HG03432 (cell line): ENCODE data around the gene METTL26.
A peak's percentile ranks its signal among the peaks of the same experiment; 100 is the strongest.

ENCODE experiments used
- ATAC-seq: cut with Tn5 transposase; IDR thresholded peaks from one replicate; pipeline ENCODE4 v1.9.1; 2021; ENCODE audit warnings: mild to moderate bottlenecking, moderate library complexity; ENCODE audit not compliant: unreplicated experiment

Gene METTL26

GRCh38 chr16:636206-637080 is at the start of gene METTL26:
Gene METTL26 (minus strand): TSS chr16:636305. CDS start chr16:636290, 15 bp downstream.
- ATAC-seq: peak; percentile 66

DNA sequence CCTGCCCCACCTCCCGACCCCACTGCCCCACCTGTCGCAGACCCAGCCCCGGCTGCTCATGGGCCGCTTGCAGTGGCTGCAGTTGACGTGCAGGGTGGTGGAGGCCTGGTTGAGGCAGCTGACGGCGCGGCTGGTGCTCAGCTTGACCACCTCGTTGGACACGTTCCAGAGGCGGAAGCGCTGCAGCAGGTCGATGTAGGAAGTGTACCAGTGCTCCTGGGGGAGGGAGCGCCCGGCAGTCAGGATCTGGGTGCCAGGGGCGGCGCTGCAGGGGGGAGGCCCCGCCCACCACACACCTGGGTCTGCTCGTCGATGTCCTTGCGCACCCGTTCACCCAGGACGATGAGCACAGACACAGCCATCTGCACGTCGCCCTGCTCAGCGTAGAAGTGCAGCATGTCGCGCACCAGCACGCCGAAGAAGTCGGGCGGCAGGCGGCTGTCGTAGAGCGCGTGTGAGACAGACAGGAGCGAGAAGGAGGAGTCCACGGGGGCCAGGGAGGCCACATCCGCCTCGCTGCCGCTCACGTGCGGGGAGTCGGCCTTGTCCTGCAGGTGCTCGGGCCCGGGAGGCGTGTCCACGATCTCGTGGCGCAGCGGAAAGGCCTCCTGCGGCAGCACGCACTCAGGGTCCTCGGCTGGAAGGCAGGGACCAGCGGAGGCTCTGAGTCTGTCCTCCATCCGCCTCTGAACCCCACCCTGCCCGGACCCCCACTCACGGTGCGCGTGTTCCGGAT is 49.0 kb upstream of the METTL26 start:
- ATAC-seq: no peak

- ATAC-seq: peak; percentile 61
Measured at GRCh38 chr16:684071-684794, 48.1 kb upstream of the METTL26 start, which contains the start of gene JMJD8. Gene JMJD8 (minus strand): TSS chr16:684334. CDS start chr16:684319, 15 bp downstream.

DNA sequence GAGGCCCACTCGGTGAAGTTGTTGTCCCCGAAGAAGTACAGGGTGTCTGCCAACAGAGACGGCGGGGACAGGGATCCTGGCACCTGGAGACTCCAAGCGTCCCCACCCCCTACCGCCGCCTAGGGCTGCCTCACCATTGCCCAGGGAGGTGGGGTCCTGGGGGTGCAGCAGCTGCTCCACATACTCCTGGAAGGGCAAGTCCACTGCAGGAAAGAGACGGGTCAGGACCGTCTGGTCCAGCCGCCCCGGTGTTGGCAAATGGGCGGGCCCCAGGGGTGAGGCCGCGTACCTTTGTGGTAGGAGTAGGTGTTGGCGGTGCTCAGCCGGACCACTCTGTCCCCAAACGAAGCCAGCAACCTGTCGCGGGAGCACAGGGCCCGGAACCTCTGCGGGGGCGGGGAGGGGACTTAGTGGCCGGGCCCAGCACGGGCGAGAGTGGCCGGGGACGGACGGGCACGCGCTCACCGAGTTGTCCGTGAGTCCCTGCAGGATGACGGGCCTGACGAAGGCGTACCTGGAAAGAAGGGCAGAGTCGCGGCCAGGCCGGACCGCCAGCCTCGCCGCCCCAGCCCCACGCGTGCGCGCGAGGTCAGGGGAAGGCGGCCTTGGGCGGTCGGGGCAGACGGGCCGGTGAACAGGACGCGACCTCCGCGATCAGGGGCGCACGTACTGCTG is 47.4 kb upstream of the METTL26 start:
- ATAC-seq: no peak

GRCh38 chr16:682493-683395 is 46.6 kb upstream of the METTL26 start:
- ATAC-seq: no peak

DNA sequence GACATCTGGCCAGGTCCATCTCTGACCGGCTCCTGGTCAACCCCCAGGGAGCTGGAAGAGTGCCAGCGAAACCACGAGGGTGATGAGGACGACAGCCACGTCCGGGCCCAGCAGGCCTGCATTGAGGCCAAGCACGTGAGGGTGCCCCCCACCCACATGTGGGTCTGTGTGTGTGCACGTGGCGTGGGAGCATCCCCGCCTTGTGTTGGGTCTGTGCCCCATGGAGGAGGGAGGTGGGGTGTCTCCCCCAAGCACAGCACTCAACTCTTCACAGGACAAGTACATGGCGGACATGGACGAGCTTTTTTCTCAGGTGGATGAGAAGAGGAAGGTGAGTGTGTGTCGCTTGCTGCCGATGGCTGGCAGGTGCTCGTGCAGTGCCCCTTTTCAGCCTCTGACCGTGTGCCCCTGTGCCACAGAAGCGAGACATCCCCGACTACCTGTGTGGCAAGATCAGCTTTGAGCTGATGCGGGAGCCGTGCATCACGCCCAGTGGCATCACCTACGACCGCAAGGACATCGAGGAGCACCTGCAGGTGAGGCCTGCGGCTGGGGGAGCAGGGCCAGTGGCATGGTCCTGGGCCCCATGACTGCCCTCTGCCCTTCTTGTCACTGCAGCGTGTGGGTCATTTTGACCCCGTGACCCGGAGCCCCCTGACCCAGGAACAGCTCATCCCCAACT is 45.8 kb upstream of the METTL26 start:
- no peak for ATAC-seq

DNA sequence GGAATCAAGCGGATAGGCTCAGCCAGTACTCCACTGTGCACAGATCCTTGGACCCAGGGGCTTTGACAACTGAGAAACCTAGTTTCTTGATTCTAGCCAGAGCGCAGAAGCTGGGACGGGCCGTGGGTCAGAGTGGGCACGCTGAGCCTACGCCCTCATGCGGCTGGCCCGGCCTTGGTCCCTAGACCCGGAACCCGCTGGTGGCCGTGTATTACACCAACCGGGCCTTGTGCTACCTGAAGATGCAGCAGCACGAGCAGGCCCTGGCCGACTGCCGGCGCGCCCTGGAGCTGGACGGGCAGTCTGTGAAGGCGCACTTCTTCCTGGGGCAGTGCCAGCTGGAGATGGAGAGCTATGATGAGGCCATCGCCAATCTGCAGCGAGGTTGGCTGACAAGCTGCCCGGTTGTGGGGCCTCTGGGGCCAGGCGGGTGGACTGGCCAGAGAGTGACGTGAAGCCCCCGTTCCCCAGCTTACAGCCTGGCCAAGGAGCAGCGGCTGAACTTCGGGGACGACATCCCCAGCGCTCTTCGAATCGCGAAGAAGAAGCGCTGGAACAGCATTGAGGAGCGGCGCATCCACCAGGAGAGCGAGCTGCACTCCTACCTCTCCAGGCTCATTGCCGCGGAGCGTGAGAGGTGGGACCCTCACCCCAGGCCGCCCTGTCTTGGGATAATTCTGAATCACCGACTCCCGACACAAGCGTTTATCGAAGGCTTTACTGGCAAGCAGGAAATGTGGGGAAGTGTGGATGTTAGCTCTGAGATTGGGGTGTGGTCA is 45.1 kb upstream of the METTL26 start:
- ATAC-seq: no peak

DNA sequence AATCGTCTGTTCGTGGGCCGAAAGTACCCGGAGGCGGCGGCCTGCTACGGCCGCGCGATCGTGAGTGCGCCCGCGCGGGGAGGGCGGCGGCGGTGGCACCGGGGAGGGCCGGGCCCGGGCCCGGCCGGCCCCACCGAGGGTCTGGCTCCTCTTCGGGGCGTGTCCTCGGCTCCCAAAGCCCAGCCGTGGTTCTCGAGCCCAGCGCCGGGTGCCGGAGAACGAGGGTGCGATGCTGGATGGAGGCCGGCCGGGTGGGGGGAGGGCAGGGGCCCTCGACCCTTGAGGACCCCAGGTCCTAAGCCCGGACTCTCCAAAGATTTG is 44.5 kb upstream of the METTL26 start:
- ATAC-seq: peak; percentile 1

GRCh38 chr16:679814-680624 is 43.9 kb upstream of the METTL26 start, which contains the start of gene STUB1:
Gene STUB1 (plus strand): TSS chr16:680410. CDS start chr16:680526, 116 bp downstream.
- peak; percentile 40 for ATAC-seq

DNA sequence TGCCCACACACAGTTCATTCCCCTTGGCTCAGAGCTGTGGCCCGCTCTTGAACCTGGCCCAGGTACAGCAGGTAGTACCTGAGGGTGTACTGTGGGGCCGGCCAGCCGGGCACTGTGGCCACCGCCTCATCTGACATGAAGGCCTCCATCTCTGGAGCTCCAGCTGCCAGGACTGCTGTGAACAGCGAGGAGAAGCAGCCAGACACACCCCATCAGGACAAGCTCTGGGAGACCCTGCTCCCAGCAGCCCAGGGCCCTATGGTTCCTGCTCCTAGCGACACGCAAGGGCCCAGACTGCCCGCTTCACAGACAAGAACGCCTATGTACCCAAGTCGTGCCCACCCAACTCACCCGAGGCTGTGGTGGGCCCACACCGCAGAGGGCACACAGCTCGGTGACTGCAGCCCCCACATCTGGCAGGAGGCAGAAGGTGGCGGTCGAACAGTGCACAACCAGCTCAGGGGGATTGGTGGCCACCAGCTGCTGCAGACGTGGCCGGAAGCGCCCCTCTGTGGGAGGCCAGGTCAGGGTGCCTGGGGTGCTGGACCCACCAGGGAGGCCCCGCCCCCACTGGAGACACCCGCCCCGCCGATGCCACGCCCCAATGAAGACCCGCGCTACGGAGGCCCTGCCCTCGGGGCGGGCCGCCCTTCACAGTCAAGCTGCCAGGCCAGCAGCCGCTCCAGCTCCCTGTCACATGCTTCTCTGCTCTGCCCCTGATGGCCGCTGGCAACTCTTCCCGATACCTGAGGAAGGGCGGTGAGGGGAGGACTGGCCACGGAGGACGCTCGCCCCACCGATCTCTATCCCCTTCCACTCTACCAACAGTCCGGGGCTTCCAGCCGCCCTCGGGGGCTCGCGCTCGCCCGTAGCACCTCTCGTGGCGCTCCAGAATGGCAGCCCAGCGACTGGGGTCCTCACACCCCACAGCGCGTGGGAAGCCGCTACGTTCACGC is 43.0 kb upstream of the METTL26 start:
- peak; percentile 7 for ATAC-seq

DNA sequence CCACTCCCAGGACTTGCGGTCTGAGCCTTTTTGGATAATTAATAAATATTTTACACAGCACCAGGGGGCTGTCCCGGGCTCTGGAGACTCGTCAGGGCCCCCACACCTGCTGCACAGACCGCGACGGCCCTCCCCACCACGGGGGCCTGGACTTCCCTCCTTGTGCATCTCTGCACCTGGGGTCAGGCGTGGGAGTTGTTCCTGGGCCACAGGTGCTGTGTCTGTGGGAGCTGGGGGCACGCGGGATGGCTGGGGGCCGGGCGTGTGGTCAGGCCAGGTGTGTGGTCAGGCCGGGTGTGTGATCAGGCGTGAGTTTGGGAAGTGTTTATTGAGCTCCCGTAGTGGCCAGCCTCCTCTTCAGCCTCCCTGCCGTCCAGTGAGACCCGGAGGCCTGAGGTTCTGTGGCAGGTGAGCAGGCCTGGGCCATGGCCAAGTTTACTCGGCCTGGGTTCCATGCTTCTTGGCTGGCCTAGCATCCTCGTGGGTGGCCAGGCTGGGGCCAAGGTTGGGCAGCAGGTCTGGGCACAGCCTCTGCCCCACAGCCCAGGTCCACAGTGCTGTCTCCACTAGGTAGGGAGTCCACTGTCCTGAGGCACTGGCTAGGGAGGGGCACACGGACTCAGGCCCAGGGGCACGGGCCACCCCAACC is 42.2 kb upstream of the METTL26 start:
- ATAC-seq: no peak

DNA sequence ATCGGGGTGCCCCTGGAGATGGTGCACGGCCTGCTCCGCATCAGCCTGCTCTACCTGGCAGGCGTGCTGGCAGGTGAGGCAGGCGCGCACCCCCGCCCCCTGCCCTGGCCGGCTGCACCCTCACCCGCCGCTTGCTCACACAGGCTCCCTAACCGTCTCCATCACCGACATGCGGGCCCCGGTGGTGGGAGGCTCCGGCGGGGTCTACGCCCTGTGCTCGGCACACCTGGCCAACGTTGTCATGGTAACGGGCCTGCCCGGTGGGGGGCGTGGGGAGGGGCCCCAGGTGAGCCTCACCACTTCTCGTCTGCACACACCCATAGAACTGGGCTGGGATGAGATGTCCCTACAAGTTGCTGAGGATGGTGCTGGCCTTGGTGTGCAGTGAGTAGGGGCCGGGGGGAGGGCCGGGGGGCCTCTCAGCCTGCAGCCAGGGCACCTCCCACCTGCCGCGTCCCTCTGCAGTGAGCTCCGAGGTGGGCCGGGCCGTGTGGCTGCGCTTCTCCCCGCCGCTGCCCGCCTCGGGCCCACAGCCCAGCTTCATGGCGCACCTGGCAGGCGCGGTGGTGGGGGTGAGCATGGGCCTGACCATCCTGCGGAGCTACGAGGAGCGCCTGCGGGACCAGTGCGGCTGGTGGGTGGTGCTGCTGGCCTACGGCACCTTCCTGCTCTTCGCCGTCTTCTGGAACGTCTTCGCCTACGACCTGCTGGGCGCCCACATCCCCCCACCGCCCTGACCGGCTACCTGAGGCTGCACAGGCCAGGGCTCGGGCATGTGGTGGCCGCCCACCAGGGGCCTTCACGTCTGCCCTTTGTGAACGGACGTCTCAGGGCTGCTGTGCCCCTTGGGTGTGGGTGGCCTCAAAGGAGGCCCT is 41.4 kb upstream of the METTL26 start:
- no peak for ATAC-seq

DNA sequence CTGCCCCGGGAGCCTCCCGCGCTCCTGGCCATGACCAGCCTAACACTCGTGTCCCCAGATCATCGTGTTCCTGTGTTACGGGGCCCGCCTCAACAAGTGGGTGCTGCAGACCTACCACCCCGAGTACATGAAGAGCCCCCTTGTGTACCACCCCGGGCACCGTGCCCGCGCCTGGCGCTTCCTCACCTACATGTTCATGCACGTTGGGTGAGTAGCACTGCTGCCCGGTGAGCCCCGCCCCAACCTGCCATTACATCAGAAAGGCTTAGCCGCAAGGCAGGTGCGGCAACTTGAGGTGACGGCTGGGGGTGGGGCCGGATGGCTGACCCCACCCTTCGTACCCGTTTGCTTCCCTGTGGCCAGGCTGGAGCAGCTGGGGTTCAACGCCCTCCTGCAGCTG is 40.8 kb upstream of the METTL26 start:
- no peak for ATAC-seq

DNA sequence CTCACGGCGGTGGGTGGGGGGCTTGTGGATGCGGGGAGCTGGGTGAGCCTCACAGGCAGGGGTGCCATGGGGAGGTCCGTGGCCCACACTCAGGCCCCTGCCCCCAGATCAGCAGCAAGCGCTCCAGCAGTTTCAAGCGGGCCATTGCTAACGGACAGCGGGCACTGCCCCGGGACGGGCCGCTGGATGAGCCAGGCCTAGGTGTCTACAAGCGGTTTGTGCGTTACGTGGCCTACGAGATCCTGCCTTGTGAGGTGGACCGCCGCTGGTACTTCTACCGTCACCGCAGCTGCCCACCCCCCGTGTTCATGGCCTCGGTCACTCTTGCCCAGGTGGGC is 40.4 kb upstream of the METTL26 start:
- ATAC-seq: no peak

- ATAC-seq: no peak
Measured at GRCh38 chr16:675884-676564, 39.9 kb upstream of the METTL26 start.
